HepG2 (cell line): Measurements from ENCODE around the gene DRC7. TPM values are rescaled to one million over a fixed set of nuclear protein-coding genes. Genes with fewer than 3 reads are reported as not detected.

Experiments used
- EEA1 ChIP-seq: sonication (generic); formaldehyde crosslinking; IDR thresholded peaks from 2 replicates; pipeline ENCODE4 v1.5.1; 2020; ENCODE audit warnings: mild to moderate bottlenecking, missing genetic modification reagents, borderline replicate concordance
- FOXC1 ChIP-seq: sonication (generic); formaldehyde crosslinking; IDR thresholded peaks from 2 replicates; pipeline ENCODE4 v1.8.0; 2022; ENCODE audit warnings: mild to moderate bottlenecking, missing genetic modification reagents, borderline replicate concordance
- HINFP ChIP-seq: sonication (generic); formaldehyde crosslinking; IDR thresholded peaks from 2 replicates; pipeline ENCODE4 v1.4.0; 2020; ENCODE audit warnings: low read depth, mild to moderate bottlenecking, missing genetic modification reagents
- PAF1 ChIP-seq: IDR thresholded peaks from 2 replicates; pipeline ENCODE4 v1.6.1; 2016; ENCODE audit warnings: missing genetic modification reagents, missing compliant biosample characterization
- SMAD3 ChIP-seq: sonication (generic); formaldehyde crosslinking; IDR thresholded peaks from 2 replicates; pipeline ENCODE4 v1.4.0; 2020; ENCODE audit warnings: missing genetic modification reagents
- ZFP36 ChIP-seq: fragments of 150-350 bp; IDR thresholded peaks from 2 replicates; pipeline ENCODE4 v1.6.1; 2018; ENCODE audit warnings: borderline replicate concordance, low read length, low read depth; ENCODE audit not compliant: partially characterized antibody
- ZMYM2 ChIP-seq: sonication (generic); formaldehyde crosslinking; IDR thresholded peaks from 2 replicates; pipeline ENCODE4 v1.8.0; 2022; ENCODE audit warnings: mild to moderate bottlenecking, missing genetic modification reagents
- ZNF329 ChIP-seq: sonication (generic); formaldehyde crosslinking; IDR thresholded peaks from 2 replicates; pipeline ENCODE4 v1.9.0; 2021; ENCODE audit warnings: low read depth, mild to moderate bottlenecking, missing genetic modification reagents
- ZNF367 ChIP-seq: sonication (generic); formaldehyde crosslinking; IDR thresholded peaks from 2 replicates; pipeline ENCODE4 v1.4.0; 2020; ENCODE audit warnings: missing genetic modification reagents, borderline replicate concordance
- polyA plus RNA-seq, 8 experiments: library from polyadenylated mRNA; depleted of rRNA in 3 of 8; stranded (reverse) in 7 of 8; unstranded in 1 of 8; fragments of >200 nt; fragmentation: Illumina TruSeq in 4 of 8; extraction: Trizol in 4 of 8; gene quantifications; 2 replicates each; pipeline versions ENCODE4 v1.2.1 to v1.2.3, GENCODE V29; 2011 to 2016; ENCODE audit warnings: low read depth in 4 of 8, missing spikeins in 1 of 8, mixed read lengths in 1 of 8; ENCODE audit not compliant: insufficient read depth in 1 of 8
- total RNA-seq, 5 experiments: library from RNA; depleted of rRNA; stranded (reverse); fragments of >200 nt; fragmentation: Illumina TruSeq; extraction: Trizol; gene quantifications; 2 replicates each; pipeline ENCODE4 v1.2.3, GENCODE V29; 2016; ENCODE audit warnings: low read depth in 1 of 5
- TF ChIP-seq, protein P1 (sequence below): sonication (generic); formaldehyde crosslinking; IDR thresholded peaks from 2 replicates; pipeline ENCODE4 v1.5.0; 2020; ENCODE audit warnings: mild to moderate bottlenecking, missing genetic modification reagents
- TF ChIP-seq, protein P2 (sequence below): sonication (generic); formaldehyde crosslinking; IDR thresholded peaks from 2 replicates; pipeline ENCODE4 v1.9.0; 2021; ENCODE audit warnings: missing genetic modification reagents, borderline replicate concordance
- TF ChIP-seq, protein P3 (sequence below): sonication (generic); formaldehyde crosslinking; IDR thresholded peaks from 2 replicates; pipeline ENCODE4 v1.5.1; 2020; ENCODE audit warnings: missing genetic modification reagents, mild to moderate bottlenecking, borderline replicate concordance
- TF ChIP-seq, protein P4 (sequence below): sonication (generic); formaldehyde crosslinking; IDR thresholded peaks from 2 replicates; pipeline ENCODE4 v1.4.0; 2020; ENCODE audit warnings: missing genetic modification reagents

DRC7 gene
- total and polyA plus RNA-seq, 2 of the 13 experiments (the other 11 are each of a cell fraction or from before 2014, with no cell fraction given): 2.7 to 3.4 TPM

DNA sequence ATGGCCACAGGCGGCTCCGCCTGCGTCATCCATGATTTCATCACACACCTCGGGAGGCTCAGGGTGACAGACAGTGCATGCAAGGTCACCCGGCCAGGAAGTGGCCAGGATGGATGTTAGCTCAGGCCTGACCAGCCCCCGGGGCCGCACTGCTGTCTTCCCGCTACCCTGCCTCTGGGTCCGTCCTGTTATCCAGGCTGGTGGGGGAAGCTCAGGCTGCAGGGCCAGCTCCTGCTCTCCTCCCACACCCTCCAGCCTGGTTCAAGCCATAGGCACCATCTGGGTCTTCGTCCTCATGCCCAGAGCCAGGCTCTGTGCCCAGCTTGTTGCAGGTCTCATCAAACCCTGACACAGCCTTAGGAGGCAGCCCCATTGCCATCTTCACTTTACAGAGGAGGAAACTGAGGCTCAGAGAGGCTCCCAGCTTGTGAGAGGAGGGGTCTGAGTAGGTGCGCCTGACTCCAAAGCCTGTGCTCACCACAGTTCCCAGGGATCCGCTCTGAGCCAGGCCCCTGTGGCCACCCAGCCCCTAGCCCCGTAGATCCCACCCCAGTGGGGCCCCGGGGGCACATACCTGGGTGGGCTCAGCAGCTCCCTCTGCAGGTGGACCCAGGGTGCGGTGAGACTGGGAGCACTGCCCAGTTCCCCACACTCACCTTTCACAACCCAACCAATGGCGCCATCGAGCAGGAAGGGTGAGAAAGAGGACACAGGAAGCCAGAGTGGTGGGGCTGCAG lies 26.9 kb upstream of the DRC7 start (continued):
- 0 out of 2 replicates have a peak, but pooled peaks have one; percentile 60 for TF ChIP-seq HINFP (CRISPR knock-in tag)
- TF ChIP-seq, protein P1, sequence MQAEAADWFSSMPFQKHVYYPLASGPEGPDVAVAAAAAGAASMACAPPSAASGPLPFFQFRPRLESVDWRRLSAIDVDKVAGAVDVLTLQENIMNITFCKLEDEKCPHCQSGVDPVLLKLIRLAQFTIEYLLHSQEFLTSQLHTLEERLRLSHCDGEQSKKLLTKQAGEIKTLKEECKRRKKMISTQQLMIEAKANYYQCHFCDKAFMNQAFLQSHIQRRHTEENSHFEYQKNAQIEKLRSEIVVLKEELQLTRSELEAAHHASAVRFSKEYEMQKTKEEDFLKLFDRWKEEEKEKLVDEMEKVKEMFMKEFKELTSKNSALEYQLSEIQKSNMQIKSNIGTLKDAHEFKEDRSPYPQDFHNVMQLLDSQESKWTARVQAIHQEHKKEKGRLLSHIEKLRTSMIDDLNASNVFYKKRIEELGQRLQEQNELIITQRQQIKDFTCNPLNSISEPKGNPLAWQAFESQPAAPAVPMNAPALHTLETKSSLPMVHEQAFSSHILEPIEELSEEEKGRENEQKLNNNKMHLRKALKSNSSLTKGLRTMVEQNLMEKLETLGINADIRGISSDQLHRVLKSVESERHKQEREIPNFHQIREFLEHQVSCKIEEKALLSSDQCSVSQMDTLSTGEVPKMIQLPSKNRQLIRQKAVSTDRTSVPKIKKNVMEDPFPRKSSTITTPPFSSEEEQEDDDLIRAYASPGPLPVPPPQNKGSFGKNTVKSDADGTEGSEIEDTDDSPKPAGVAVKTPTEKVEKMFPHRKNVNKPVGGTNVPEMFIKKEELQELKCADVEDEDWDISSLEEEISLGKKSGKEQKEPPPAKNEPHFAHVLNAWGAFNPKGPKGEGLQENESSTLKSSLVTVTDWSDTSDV (CRISPR knock-in tag): no peak
- TF ChIP-seq, protein P2, sequence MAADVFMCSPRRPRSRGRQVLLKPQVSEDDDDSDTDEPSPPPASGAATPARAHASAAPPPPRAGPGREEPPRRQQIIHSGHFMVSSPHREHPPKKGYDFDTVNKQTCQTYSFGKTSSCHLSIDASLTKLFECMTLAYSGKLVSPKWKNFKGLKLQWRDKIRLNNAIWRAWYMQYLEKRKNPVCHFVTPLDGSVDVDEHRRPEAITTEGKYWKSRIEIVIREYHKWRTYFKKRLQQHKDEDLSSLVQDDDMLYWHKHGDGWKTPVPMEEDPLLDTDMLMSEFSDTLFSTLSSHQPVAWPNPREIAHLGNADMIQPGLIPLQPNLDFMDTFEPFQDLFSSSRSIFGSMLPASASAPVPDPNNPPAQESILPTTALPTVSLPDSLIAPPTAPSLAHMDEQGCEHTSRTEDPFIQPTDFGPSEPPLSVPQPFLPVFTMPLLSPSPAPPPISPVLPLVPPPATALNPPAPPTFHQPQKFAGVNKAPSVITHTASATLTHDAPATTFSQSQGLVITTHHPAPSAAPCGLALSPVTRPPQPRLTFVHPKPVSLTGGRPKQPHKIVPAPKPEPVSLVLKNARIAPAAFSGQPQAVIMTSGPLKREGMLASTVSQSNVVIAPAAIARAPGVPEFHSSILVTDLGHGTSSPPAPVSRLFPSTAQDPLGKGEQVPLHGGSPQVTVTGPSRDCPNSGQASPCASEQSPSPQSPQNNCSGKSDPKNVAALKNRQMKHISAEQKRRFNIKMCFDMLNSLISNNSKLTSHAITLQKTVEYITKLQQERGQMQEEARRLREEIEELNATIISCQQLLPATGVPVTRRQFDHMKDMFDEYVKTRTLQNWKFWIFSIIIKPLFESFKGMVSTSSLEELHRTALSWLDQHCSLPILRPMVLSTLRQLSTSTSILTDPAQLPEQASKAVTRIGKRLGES (CRISPR knock-in tag): no peak
- no peak for TF ChIP-seq EEA1 (CRISPR knock-in tag)
- TF ChIP-seq FOXC1 (CRISPR knock-in tag): peak; percentile 68
- TF ChIP-seq PAF1 (CRISPR knock-in tag): no peak
- 0 out of 2 replicates have a peak, but pooled peaks have one; percentile 21 for TF ChIP-seq ZNF329
- TF ChIP-seq ZFP36: no peak
- TF ChIP-seq SMAD3 (CRISPR knock-in tag): peak; percentile 86
- TF ChIP-seq, protein P3, sequence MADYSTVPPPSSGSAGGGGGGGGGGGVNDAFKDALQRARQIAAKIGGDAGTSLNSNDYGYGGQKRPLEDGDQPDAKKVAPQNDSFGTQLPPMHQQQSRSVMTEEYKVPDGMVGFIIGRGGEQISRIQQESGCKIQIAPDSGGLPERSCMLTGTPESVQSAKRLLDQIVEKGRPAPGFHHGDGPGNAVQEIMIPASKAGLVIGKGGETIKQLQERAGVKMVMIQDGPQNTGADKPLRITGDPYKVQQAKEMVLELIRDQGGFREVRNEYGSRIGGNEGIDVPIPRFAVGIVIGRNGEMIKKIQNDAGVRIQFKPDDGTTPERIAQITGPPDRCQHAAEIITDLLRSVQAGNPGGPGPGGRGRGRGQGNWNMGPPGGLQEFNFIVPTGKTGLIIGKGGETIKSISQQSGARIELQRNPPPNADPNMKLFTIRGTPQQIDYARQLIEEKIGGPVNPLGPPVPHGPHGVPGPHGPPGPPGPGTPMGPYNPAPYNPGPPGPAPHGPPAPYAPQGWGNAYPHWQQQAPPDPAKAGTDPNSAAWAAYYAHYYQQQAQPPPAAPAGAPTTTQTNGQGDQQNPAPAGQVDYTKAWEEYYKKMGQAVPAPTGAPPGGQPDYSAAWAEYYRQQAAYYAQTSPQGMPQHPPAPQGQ (CRISPR knock-in tag): peak; percentile 56; the same call in 1 of the 2 replicates
- no peak for TF ChIP-seq ZNF367 (CRISPR knock-in tag)
- TF ChIP-seq, protein P4, sequence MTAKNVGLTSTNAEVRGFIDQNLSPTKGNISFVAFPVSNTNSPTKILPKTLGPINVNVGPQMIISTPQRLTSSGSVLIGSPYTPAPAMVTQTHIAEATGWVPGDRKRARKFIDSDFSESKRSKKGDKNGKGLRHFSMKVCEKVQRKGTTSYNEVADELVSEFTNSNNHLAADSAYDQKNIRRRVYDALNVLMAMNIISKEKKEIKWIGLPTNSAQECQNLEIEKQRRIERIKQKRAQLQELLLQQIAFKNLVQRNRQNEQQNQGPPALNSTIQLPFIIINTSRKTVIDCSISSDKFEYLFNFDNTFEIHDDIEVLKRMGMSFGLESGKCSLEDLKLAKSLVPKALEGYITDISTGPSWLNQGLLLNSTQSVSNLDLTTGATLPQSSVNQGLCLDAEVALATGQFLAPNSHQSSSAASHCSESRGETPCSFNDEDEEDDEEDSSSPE (CRISPR knock-in tag): peak; percentile 45; the same call in 1 of the 2 replicates
- TF ChIP-seq ZMYM2 (CRISPR knock-in tag): peak; percentile 32; the same call in 1 of the 2 replicates
